HepG2 (cell line): Measurements from ENCODE around the gene ACSM2B. TPM values are rescaled to one million over a fixed set of nuclear protein-coding genes. Genes with fewer than 3 reads are reported as not detected.
A peak's percentile ranks its signal among the peaks of the same experiment; 100 is the strongest.

Experiments used
- CEBPB ChIP-seq: IDR thresholded peaks from 2 replicates; pipeline ENCODE4 v1.6.1; 2011; ENCODE audit warnings: low read depth, low read length, improper control_type of control experiment, borderline replicate concordance
- FOXO1 ChIP-seq: sonication (generic); formaldehyde crosslinking; IDR thresholded peaks from 2 replicates; pipeline ENCODE4 v1.4.0; 2020; ENCODE audit warnings: missing genetic modification reagents
- HOXD1 ChIP-seq: sonication (generic); formaldehyde crosslinking; IDR thresholded peaks from 2 replicates; pipeline ENCODE4 v1.5.0; 2020; ENCODE audit warnings: missing genetic modification reagents
- KDM4B ChIP-seq: sonication (generic); formaldehyde crosslinking; IDR thresholded peaks from 2 replicates; pipeline ENCODE4 v1.4.0; 2020; ENCODE audit warnings: missing genetic modification reagents
- MAFK ChIP-seq, 2 experiments: IDR thresholded peaks in 1 of 2; conservative IDR thresholded peaks in 1 of 2; 2 replicates each; pipeline ENCODE4 v1.6.1; 2011; ENCODE audit warnings: improper control_type of control experiment in 2 of 2, low read length in 2 of 2
- NFYB ChIP-seq: sonication (generic); formaldehyde crosslinking; IDR thresholded peaks from 2 replicates; pipeline ENCODE4 v1.4.0; 2020; ENCODE audit warnings: missing genetic modification reagents
- RFX5 ChIP-seq: IDR thresholded peaks from 2 replicates; pipeline ENCODE4 v1.6.1; 2011; ENCODE audit warnings: low read depth, low read length, improper control_type of control experiment
- SNRNP70 ChIP-seq: fragments of 200-400 bp; formaldehyde crosslinking; IDR thresholded peaks from 2 replicates; pipeline ENCODE4 v1.6.1; 2017; ENCODE audit warnings: mild to moderate bottlenecking, low read depth, low read length, moderate library complexity
- SRSF4 ChIP-seq: fragments of 200-400 bp; formaldehyde crosslinking; IDR thresholded peaks from one replicate; pipeline ENCODE4 v1.6.1; 2018; ENCODE audit warnings: mild to moderate bottlenecking, low read depth, low read length, moderate library complexity; ENCODE audit not compliant: poor library complexity, severe bottlenecking
- TBX2 ChIP-seq: sonication (generic); formaldehyde crosslinking; IDR thresholded peaks from 2 replicates; pipeline ENCODE4 v1.5.0; 2020; ENCODE audit warnings: missing genetic modification reagents, mild to moderate bottlenecking, borderline replicate concordance
- ZBTB7A ChIP-seq: sonication (generic); formaldehyde crosslinking; IDR thresholded peaks from 2 replicates; pipeline ENCODE4 v1.8.0; 2022; ENCODE audit warnings: mild to moderate bottlenecking, missing genetic modification reagents
- ZFX ChIP-seq: sonication (generic); formaldehyde crosslinking; IDR thresholded peaks from 2 replicates; pipeline ENCODE4 v1.4.0; 2020; ENCODE audit warnings: mild to moderate bottlenecking, low read depth, missing genetic modification reagents, moderate library complexity
- ZNF101 ChIP-seq: sonication (generic); formaldehyde crosslinking; IDR thresholded peaks from 2 replicates; pipeline ENCODE4 v1.4.0; 2020; ENCODE audit warnings: mild to moderate bottlenecking, low read depth, missing genetic modification reagents, borderline replicate concordance
- ZNF24 ChIP-seq: fragments of 450-650 bp; IDR thresholded peaks from 2 replicates; pipeline ENCODE4 v1.6.1; 2017; ENCODE audit warnings: antibody characterized with exemption, mild to moderate bottlenecking
- ZNF615 ChIP-seq: sonication (generic); formaldehyde crosslinking; IDR thresholded peaks from 2 replicates; pipeline ENCODE4 v1.5.0; 2020; ENCODE audit warnings: mild to moderate bottlenecking, missing genetic modification reagents, borderline replicate concordance
- polyA plus RNA-seq, 8 experiments: library from polyadenylated mRNA; depleted of rRNA in 3 of 8; stranded (reverse) in 7 of 8; unstranded in 1 of 8; fragments of >200 nt; fragmentation: Illumina TruSeq in 4 of 8; extraction: Trizol in 4 of 8; gene quantifications; 2 replicates each; pipeline versions ENCODE4 v1.2.1 to v1.2.3, GENCODE V29; 2011 to 2016; ENCODE audit warnings: low read depth in 4 of 8, missing spikeins in 1 of 8, mixed read lengths in 1 of 8; ENCODE audit not compliant: insufficient read depth in 1 of 8
- total RNA-seq, 5 experiments: library from RNA; depleted of rRNA; stranded (reverse); fragments of >200 nt; fragmentation: Illumina TruSeq; extraction: Trizol; gene quantifications; 2 replicates each; pipeline ENCODE4 v1.2.3, GENCODE V29; 2016; ENCODE audit warnings: low read depth in 1 of 5
- TF ChIP-seq, protein P1 (sequence below): sonication (generic); formaldehyde crosslinking; conservative IDR thresholded peaks from 2 replicates; pipeline ENCODE4 v1.4.0; 2020; ENCODE audit warnings: missing genetic modification reagents
- TF ChIP-seq, protein P2 (sequence below): sonication (generic); formaldehyde crosslinking; IDR thresholded peaks from 2 replicates; pipeline ENCODE4 v1.8.1; 2023; ENCODE audit warnings: mild to moderate bottlenecking, missing genetic modification reagents
- TF ChIP-seq, protein P3 (sequence below): sonication (generic); formaldehyde crosslinking; IDR thresholded peaks from 2 replicates; pipeline ENCODE4 v1.8.0; 2022; ENCODE audit warnings: mild to moderate bottlenecking, missing genetic modification reagents; ENCODE audit not compliant: insufficient replicate concordance
- TF ChIP-seq, protein P4 (sequence below): sonication (generic); formaldehyde crosslinking; IDR thresholded peaks from 2 replicates; pipeline ENCODE4 v1.8.0; 2022; ENCODE audit warnings: missing genetic modification reagents, mild to moderate bottlenecking, moderate library complexity, borderline replicate concordance
- TF ChIP-seq, protein P5 (sequence below): IDR thresholded peaks from 2 replicates; pipeline ENCODE4 v1.6.1; 2016; ENCODE audit warnings: missing biosample characterization, missing genetic modification reagents, low read depth

The ACSM2B gene
- total and polyA plus RNA-seq, 2 of the 13 experiments (the other 11 are each of a cell fraction or from before 2014, with no cell fraction given): 22.9 to 34.0 TPM

DNA sequence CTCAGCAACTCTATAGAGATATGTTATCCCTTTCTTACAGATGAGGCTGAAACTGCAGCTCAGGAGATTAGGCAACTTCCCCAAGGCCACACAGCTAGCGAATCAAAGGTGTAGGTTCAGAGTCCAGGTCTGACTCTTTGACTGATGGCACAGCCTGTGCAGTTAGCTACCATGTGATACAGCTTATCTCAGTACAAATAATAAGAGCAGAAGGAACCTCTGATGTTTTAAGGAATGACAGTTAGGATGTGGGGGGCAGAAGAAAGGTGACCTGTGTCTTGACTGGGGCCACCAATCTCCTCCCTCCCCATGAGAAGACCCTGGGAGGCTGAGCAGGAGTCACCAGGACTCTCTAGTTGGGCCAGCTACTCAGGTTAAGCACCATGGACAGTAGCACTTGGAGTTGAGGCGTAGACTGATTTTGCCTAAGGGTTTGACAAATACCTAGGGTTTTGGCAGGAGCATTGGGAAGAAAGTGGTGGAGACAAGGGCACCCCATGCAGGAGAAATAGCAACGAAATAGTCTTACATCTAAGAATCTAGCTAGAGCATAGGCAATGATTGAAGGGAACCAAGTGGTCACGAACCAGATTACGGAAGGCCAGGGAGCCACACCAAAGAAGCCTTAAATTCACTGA lies 22.8 kb upstream of the ACSM2B start (continued):
- TF ChIP-seq ZFX (peak; percentile 62), FOXO1 (CRISPR knock-in tag) (peak; percentile 97), NFYB (peak; percentile 60), SNRNP70 (no peak), KDM4B (CRISPR knock-in tag) (peak; percentile 96; the same call in 1 of the 2 replicates), CEBPB (peak; percentile 98), RFX5 (no peak), TBX2 (peak; percentile 96), ZNF101 (CRISPR knock-in tag) (no peak), SRSF4 (no peak), ZBTB7A (CRISPR knock-in tag) (peak; percentile 68; the same call in 1 of the 2 replicates), ZNF24 (no peak), ZNF615 (CRISPR knock-in tag) (peak; percentile 77; the same call in 1 of the 2 replicates), MAFK (conservative IDR thresholded peaks at IDR 0.05 in 1 of 2, IDR thresholded peaks at IDR 0.05 in 1 of 2; ENCODE audit: low read length in 2 of 2) (0 out of 4 replicates have a peak, but pooled peaks have one; percentile 8 to 38), HOXD1 (CRISPR knock-in tag) (peak; percentile 99)
- TF ChIP-seq, protein P1, sequence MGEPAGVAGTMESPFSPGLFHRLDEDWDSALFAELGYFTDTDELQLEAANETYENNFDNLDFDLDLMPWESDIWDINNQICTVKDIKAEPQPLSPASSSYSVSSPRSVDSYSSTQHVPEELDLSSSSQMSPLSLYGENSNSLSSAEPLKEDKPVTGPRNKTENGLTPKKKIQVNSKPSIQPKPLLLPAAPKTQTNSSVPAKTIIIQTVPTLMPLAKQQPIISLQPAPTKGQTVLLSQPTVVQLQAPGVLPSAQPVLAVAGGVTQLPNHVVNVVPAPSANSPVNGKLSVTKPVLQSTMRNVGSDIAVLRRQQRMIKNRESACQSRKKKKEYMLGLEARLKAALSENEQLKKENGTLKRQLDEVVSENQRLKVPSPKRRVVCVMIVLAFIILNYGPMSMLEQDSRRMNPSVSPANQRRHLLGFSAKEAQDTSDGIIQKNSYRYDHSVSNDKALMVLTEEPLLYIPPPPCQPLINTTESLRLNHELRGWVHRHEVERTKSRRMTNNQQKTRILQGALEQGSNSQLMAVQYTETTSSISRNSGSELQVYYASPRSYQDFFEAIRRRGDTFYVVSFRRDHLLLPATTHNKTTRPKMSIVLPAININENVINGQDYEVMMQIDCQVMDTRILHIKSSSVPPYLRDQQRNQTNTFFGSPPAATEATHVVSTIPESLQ (CRISPR knock-in tag): no peak
- TF ChIP-seq, protein P2, sequence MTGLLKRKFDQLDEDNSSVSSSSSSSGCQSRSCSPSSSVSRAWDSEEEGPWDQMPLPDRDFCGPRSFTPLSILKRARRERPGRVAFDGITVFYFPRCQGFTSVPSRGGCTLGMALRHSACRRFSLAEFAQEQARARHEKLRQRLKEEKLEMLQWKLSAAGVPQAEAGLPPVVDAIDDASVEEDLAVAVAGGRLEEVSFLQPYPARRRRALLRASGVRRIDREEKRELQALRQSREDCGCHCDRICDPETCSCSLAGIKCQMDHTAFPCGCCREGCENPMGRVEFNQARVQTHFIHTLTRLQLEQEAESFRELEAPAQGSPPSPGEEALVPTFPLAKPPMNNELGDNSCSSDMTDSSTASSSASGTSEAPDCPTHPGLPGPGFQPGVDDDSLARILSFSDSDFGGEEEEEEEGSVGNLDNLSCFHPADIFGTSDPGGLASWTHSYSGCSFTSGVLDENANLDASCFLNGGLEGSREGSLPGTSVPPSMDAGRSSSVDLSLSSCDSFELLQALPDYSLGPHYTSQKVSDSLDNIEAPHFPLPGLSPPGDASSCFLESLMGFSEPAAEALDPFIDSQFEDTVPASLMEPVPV (CRISPR knock-in tag): peak; percentile 52; the same call in 1 of the 2 replicates
- TF ChIP-seq, protein P3, sequence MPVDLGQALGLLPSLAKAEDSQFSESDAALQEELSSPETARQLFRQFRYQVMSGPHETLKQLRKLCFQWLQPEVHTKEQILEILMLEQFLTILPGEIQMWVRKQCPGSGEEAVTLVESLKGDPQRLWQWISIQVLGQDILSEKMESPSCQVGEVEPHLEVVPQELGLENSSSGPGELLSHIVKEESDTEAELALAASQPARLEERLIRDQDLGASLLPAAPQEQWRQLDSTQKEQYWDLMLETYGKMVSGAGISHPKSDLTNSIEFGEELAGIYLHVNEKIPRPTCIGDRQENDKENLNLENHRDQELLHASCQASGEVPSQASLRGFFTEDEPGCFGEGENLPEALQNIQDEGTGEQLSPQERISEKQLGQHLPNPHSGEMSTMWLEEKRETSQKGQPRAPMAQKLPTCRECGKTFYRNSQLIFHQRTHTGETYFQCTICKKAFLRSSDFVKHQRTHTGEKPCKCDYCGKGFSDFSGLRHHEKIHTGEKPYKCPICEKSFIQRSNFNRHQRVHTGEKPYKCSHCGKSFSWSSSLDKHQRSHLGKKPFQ (CRISPR knock-in tag): peak; percentile 82
- TF ChIP-seq, protein P4, sequence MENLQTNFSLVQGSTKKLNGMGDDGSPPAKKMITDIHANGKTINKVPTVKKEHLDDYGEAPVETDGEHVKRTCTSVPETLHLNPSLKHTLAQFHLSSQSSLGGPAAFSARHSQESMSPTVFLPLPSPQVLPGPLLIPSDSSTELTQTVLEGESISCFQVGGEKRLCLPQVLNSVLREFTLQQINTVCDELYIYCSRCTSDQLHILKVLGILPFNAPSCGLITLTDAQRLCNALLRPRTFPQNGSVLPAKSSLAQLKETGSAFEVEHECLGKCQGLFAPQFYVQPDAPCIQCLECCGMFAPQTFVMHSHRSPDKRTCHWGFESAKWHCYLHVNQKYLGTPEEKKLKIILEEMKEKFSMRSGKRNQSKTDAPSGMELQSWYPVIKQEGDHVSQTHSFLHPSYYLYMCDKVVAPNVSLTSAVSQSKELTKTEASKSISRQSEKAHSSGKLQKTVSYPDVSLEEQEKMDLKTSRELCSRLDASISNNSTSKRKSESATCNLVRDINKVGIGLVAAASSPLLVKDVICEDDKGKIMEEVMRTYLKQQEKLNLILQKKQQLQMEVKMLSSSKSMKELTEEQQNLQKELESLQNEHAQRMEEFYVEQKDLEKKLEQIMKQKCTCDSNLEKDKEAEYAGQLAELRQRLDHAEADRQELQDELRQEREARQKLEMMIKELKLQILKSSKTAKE (CRISPR knock-in tag): peak; percentile 83; the same call in 1 of the 2 replicates
- TF ChIP-seq, protein P5, sequence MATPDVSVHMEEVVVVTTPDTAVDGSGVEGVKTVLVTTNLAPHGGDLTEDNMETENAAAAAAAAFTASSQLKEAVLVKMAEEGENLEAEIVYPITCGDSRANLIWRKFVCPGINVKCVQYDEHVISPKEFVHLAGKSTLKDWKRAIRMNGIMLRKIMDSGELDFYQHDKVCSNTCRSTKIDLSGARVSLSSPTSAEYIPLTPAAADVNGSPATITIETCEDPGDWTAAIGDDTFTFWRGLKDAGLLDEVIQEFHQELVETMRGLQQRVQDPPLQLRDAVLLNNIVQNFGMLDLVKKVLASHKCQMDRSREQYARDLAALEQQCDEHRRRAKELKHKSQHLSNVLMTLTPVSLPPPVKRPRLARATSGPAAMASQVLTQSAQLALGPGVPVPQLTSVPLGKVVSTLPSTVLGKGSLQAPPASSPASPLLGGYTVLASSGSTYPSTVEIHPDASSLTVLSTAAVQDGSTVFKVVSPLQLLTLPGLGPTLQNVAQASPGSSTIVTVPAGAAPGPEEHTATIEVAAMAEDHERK: 0 out of 2 replicates have a peak, but pooled peaks have one; percentile 12
